NOMO-1 treated with dmso at 0.1 percent for 144 hours (cell line): ENCODE results near the gene ACOX1.
A peak's percentile ranks its signal among the peaks of the same experiment; 100 is the strongest.

Experiments used
- DNase-seq: peaks from one replicate; lab custom pipeline; 2025; ENCODE audit not compliant: unreplicated experiment; lab: John Stamatoyannopoulos, UW

ACOX1 gene

DNA sequence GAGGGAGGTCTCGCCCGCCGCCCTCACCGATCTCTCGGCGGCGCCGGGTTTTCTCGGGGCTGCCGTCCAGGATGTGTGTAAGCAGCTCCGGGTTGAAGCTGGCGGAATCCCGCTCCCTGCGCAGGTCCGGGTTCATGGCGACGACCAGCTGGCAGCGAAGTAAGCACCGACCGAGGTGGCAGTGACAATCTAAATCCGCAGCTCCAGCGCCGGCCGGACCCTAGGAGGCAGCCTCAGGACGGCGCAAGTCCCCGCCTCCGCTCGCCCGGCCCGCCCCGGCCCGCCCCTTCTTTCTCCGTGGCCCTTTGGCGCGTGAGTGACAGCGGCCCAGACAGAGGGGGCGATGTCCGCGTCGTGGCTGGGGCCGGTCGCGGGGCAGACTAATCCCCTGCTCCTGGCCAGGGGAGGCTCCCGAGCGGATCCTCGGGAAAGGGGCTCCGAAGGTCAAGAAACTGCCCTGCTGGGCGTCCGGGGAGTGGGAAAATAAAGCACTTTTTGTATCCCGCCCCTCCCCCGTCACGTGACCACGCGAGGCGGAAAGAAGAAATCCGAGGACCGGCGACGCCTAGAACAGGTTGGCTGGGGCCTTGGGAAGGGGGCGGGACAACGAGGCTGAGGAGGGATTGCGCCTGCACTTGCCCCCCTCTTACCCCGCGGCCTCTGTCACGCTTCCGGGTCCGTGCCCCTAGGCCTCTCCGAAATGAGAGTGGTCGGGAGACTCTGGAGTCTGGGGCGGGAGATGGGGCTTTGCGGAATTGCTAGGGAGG, at the start of gene ACOX1, which contains the start of gene TEN1:
ACOX1 (minus strand) TSS at position 229 of the 767 bp plus-strand sequence; CDS start at position 136, 93 bp downstream.
TEN1 (plus strand) TSS at position 303 of the 767 bp plus-strand sequence. CDS start 6,953 bp downstream, outside the sequence.
- peak; percentile 94 for DNase-seq

DNA sequence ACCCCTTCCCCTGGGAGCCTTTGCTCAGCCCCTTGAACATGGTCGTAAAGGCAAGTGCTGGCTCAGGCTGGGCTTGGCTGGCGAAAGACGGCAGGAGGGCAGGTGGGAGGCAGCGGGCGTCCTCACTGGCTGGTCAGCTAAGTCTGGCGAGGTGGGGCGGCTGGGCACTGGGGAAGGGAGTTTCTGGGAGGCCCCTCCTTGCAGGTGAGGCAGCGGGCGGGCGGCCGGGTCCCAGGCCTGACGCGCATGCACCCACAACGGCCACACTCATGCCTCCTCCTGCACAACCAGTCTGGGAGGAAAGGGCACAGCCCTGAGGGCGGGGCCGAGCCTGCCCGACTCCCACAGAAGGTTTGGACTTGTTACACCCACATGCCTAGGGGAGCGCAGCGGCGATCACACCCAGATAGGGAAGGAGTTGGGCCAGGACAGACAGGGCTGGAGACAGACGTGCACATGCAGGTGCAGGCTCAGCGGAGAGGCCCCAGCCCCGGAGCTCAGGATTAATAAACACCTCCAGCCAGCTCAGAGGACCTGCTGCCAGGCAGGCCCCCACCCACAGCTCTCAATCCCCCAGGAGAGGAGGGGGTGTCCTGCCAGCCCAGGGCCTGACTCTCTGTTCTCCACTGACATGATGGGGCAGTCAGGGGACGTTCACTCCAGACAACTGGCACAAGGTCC, 48.3 kb upstream of the ACOX1 start, which contains the start of gene EVPL:
EVPL (minus strand) TSS at position 148 of the 681 bp plus-strand sequence; CDS start at position 40, 108 bp downstream.
- DNase-seq = no peak

DNA sequence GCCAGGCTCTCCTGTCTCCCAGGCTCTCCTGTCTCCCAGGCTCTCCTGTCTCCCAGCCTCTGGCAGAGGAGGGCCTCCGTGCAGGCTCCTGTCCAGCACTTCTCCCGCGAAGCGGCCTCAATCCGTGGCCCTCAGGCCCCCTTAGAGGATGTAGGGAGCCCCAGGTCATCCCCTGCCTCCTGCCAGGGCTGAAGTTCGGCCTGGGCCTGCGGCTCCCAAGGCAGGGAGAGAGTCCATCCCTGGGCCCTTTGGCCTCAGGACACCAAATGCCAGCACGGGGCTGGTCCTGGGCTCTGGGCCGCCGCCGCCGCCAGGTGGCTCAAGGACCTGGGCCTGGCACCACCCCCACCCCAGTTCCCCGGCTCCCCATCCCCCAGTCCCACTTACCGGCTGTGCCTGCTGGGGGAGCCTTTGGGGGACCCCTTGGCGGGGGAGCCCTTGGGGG, 47.8 kb upstream of the ACOX1 start:
- DNase-seq = no peak

- DNase-seq = no peak
These were observed 46.3 kb upstream of the ACOX1 start for GRCh38 chr17:76025294-76025693.

GRCh38 chr17:76024353-76024752, 45.4 kb upstream of the ACOX1 start:
- no peak for DNase-seq

GRCh38 chr17:76023900-76024237, 44.9 kb upstream of the ACOX1 start:
- no peak for DNase-seq

DNA sequence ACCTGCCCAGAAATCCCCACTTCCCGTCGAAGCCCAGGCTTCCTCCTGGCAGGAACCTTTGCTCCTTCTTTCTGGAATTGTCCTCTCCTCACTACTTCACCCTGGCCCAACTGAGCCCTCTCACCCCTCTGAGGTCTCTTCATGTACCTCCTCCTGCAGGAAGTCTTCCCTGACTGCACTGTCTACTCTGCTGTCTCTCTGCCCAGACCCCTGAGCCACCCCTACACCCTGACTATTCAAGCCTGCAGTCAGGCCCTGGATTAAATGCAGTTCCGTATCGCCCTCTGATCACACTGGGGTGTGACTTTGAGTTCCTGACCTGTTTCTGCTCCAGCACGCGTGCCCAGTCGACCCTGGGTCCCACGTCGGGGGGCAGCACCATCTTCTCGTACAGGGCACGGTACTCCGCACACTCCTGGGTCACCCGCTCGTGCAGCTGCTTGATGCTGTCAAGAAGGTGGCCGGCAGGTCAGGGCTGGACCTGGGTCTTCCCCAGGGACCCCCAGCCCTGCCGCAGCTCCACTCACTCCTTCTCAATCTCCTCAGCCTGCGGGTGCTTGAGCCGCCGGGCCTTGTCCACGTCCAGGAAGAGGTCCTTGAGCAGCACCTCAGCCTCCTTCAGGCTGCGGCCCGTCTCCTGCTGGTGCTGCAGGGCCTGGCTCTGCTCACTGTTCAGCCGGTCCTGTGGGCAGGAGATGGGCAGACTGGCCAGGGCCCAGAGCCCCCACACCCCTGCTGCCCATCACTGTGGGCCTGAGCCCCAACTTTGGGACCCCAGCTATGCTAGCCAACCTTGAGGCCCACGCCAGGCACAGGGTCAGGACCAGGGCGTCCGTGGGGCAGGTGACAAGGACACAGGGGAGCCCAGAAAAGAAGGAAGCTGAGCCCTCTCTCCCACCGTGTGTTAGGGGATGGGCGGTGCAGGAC, 44.3 kb upstream of the ACOX1 start:
- DNase-seq = no peak

GRCh38 chr17:76022285-76022684, 43.3 kb upstream of the ACOX1 start:
- DNase-seq = no peak

DNA sequence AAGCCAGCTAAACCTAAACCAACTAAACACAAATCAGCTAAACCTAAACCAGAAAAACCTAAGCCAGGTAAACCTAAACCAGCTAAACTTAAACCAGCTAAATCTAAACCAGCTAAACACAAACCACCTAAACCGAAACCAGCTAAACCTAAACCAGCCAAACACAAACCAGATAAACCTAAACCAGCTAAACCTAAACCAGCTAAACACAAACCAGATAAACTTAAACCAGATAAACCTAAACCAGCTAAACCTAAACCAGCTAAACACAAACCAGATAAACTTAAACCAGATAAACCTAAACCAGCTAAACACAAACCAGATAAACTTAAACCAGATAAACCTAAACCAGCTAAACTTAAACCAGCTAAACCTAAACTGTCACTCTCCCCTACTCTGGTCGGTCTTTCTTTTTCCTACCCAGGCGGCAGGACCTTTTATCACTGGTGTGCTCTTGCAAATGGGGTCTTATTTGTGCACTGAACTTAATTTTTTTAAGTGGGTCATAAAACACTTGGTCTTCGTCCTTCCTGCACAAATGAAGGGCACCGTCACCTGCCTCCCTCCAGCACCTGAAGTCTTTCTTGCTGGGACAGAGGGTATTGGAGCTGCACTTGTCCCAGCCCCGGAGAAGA, 41.0 kb upstream of the ACOX1 start:
- DNase-seq = no peak

DNA sequence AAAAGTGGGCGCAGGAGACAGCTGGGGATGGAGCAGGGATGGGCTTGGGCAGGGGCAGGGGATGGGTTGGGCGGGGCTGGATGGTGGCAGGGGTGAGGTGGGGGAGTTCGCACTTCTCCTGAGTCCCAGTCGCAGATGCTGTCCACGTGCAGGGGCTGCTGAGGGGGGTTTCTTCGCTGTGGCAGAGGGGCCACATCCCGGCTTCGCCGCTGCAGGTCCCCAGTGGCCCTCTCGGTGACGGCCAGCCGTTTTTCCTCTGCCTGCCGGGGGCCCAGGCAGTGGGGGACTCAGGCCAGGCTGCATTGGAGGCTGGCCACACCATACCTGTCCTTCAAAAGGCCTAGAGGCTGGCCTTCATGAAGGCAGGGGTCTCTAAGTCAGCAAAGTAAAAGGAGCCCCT, 39.8 kb upstream of the ACOX1 start:
- no peak for DNase-seq

DNA sequence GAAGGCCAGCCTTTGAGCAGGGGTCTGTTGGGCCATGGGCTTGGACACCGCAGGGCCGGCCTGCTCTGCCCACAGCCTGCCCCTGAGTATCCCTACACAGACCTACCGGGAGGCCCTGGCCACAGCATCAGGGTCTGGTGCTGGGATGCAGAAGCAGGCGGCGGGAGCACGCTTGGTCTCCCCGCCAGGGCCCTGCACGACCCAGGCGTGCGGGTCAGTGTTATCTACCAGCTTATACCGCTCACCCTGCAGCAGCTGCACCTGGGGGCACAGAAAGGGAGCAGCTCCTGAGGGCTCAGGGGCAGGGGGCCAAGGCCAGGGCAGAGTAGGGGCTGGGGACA, 39.3 kb upstream of the ACOX1 start:
- DNase-seq = no peak

- DNase-seq = no peak
These were observed 38.7 kb upstream of the ACOX1 start for GRCh38 chr17:76017481-76018339.

DNA sequence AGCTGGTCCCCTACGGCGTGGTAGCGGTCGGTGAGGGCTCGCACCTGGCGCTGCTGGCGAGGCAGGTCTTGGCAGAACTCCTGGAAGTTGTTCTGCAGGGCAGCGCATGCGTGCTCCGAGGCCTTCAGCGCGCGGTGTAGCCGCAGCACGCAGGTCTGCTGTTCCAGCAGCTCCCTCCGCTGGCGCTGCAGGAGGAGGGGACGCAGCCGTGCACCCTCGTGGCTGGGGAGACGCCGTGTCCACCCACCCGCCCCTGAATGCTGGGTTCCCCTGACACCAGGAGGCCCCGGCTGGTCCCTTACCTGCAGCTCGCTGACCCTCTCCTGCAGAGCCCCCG, 35.9 kb upstream of the ACOX1 start:
- DNase-seq = no peak

GRCh38 chr17:76014100-76014924, 35.3 kb upstream of the ACOX1 start:
- peak; percentile 45 for DNase-seq

DNA sequence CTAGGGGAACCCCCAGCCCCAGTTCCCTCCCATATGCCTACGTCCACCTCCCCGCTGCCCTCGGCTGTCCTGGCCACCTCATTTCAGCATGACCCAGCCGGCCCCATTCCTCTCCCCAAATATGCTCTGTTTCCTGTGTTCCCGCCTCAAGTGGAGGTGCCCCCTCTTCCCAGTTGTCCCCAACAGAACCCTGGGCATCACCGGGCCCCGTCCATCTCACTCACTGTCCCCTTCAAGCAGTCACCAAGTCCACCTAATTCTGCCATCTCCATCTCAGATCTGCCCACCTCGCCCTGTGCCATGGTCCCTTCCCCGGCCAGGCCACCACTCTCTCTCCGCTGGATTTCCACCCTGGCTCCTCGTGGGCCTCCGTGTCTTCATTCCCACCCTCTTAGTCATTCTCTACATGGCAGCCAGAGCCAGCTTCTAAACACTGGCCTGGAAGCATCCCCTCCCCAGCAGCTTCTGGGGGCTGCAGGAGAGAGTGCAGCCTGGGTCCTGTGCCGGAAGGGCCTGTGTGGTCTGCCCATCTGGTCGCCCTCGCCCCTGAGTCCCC, 34.5 kb upstream of the ACOX1 start:
- DNase-seq = no peak

GRCh38 chr17:76011951-76012350, 33.0 kb upstream of the ACOX1 start:
- DNase-seq = no peak

DNA sequence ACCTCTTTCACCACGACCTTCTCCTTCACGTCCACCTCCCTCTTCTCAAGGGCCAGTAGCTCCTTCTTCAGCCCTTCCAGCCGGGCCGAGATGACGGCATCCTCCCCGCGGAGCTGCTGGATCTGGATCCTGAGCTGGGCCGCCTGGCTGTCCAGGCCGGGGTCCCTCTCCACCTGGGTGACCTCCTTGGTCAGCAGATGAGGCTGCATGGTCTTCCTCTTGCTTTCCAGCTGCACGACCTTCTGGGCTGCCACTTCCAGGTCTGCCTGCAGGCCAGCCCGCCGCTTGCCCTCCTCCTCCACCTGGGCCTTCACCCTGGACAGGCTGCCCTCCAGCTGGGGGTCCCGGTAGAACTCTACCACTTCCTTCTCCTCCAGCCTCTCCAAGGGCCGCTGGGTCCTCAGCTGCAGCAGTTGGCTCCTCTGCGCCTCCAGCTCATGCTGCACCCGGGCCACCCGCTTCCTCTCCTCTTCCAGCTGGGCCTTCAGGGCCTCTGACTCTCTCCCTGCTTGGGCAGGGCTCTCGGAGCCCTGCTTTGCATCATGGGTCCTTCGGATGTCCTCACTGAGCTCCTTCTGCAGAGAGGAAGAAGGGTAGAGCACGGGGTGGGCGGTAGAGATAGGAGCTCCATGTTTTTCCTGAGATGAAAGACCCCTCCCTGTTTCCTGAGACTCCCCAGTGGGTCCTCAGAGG, 31.1 kb upstream of the ACOX1 start:
- DNase-seq = no peak

DNA sequence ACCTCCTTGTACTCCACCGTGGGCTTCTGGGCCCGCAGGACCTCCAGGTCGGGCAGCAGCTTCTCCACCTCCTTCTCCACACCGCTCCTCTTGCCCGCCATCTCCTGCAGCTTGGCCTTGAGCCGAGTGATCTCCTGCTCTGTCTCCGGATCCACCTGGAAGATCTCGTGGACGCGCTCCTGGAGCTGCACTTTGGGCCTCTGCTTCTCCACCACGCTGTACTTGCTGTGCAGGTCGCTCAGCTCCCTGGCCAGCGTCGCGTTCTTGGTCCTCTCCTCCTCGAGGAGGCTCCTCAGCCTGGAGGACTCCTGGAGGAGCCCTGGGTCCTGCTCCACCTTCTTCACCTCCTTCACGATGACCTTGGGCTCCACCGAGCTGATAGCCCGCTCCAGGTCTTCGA, 30.5 kb upstream of the ACOX1 start:
- DNase-seq = no peak
